Breast epithelium (tissue), 3 donors: ENCODE results near the gene RPS18.

Experiments used
- POLR2A ChIP-seq: fragments of 450-650 bp; IDR thresholded peaks from one replicate; pipeline ENCODE4 v1.6.1; 2016; ENCODE audit warnings: antibody characterized with exemption, mild to moderate bottlenecking, moderate library complexity
- POLR2AphosphoS5 ChIP-seq, 3 donors: sonication (generic); formaldehyde crosslinking; IDR thresholded peaks; one replicate each; pipeline ENCODE4 v1.6.1; 2017; ENCODE audit warnings: antibody characterized with exemption in 3 of 3
- TF ChIP-seq, protein P1 (sequence below), 3 donors: fragments of 450-650 bp; IDR thresholded peaks; one replicate each; pipeline ENCODE4 v1.5.1; 2016 to 2017; ENCODE audit warnings: antibody characterized with exemption in 3 of 3, mild to moderate bottlenecking in 3 of 3, moderate library complexity in 3 of 3

DNA sequence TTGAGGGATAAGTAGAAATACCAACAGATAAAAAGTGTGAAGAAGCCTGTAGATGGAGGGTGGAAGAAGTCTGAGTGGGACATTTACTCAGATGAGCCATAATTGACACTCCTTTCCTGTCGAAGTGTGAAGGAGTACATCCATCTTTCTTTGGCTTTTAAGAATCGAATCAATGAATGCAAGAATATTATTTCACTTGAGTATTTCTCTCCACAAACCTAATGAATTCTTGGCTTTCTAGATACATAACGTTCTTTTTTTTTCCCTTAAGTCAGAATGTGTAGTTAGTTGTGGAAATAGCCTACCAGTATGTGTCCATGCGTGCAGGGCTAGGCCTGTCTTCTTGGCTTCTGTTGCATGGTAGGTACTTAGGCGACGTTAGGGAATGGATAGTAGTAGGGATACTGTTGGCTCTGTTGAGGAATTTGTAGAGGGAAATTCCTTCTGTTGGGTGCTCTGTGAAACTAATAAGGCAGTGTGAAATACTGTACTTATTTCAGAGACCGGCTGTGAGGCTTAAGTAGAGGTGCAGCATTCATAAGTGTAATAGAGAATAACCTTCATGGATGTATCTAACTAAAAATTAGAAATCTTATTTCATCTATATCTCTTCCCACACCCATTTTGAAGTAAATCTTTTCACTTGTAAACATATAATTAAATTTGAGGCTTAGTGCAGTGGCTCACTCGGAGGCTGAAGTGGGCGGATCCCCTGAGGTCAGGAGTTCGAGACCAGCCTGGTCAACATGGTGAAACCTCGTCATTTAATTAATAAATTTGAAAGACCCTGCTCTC, 1.5 kb downstream of the RPS18 start:
- TF ChIP-seq, protein P1, sequence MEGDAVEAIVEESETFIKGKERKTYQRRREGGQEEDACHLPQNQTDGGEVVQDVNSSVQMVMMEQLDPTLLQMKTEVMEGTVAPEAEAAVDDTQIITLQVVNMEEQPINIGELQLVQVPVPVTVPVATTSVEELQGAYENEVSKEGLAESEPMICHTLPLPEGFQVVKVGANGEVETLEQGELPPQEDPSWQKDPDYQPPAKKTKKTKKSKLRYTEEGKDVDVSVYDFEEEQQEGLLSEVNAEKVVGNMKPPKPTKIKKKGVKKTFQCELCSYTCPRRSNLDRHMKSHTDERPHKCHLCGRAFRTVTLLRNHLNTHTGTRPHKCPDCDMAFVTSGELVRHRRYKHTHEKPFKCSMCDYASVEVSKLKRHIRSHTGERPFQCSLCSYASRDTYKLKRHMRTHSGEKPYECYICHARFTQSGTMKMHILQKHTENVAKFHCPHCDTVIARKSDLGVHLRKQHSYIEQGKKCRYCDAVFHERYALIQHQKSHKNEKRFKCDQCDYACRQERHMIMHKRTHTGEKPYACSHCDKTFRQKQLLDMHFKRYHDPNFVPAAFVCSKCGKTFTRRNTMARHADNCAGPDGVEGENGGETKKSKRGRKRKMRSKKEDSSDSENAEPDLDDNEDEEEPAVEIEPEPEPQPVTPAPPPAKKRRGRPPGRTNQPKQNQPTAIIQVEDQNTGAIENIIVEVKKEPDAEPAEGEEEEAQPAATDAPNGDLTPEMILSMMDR (IDR thresholded peaks at IDR 0.05): no peak
- TF ChIP-seq POLR2AphosphoS5 (IDR thresholded peaks at IDR 0.05): no peak
- TF ChIP-seq POLR2A: no peak
